Fibroblast of lung (primary cell): ENCODE measurements around the gene STX1A. TPM values are rescaled to one million over a fixed set of nuclear protein-coding genes. Genes with fewer than 3 reads are reported as not detected.

Experiments
- DNase-seq, 2 donors: peaks; one replicate each; pipeline versions ENCODE4 v3.0.0 to v3.0.0-alpha.2; 2010; ENCODE audit warnings: low read depth in 2 of 2
- H2AFZ ChIP-seq: 2 replicates; pipeline ENCODE4 v1.5.1; 2012; ENCODE audit warnings: low read length, control low read depth, inconsistent platforms
- H3K27ac ChIP-seq: 2 replicates; pipeline ENCODE4 v1.5.1; 2011; ENCODE audit warnings: low read length, control low read depth; ENCODE audit not compliant: insufficient read depth
- H3K27me3 ChIP-seq: 2 replicates; pipeline ENCODE4 v1.5.1; 2011; ENCODE audit warnings: mild to moderate bottlenecking, low read length; ENCODE audit not compliant: control insufficient read depth, insufficient read depth
- H3K36me3 ChIP-seq: 2 replicates; pipeline ENCODE4 v1.5.1; 2011; ENCODE audit warnings: low read length; ENCODE audit not compliant: control insufficient read depth, insufficient read depth
- H3K4me1 ChIP-seq: 2 replicates; pipeline ENCODE4 v1.5.1; 2011; ENCODE audit warnings: low read length; ENCODE audit not compliant: control insufficient read depth, insufficient read depth; ENCODE audit errors: extremely low read depth
- H3K4me2 ChIP-seq: 2 replicates; pipeline ENCODE4 v1.5.1; 2011; ENCODE audit warnings: low read length, control low read depth; ENCODE audit not compliant: insufficient read depth; ENCODE audit errors: extremely low read depth
- H3K4me3 ChIP-seq, 4 experiments: fragments of 200-600 bp in 1 of 4; sonication (generic) in 1 of 4; replicated peaks in 1 of 4; 2 replicates each; pipeline ENCODE4 v1.5.1; 2011 to 2016; ENCODE audit warnings: low read length in 4 of 4, low read depth in 3 of 4, mild to moderate bottlenecking in 3 of 4, control low read depth in 2 of 4, inconsistent platforms in 1 of 4, mixed read lengths in 1 of 4; ENCODE audit not compliant: insufficient read depth in 1 of 4; ENCODE audit errors: control extremely low read depth in 1 of 4
- H3K79me2 ChIP-seq: 2 replicates; pipeline ENCODE4 v1.5.1; 2012; ENCODE audit warnings: mild to moderate bottlenecking, low read length, inconsistent platforms; ENCODE audit not compliant: control insufficient read depth, insufficient read depth
- H3K9ac ChIP-seq: 2 replicates; pipeline ENCODE4 v1.5.1; 2011; ENCODE audit warnings: mild to moderate bottlenecking, low read length, control low read depth; ENCODE audit not compliant: insufficient read depth
- H3K9me3 ChIP-seq: 2 replicates; pipeline ENCODE4 v1.5.1; 2012; ENCODE audit warnings: low read depth, low read length; ENCODE audit not compliant: control insufficient read depth, insufficient read depth
- H4K20me1 ChIP-seq: 2 replicates; pipeline ENCODE4 v1.5.1; 2011; ENCODE audit warnings: low read length; ENCODE audit not compliant: control insufficient read depth, insufficient read depth; ENCODE audit errors: extremely low read depth
- EZH2 ChIP-seq: IDR thresholded peaks from 2 replicates; pipeline ENCODE4 v1.5.1; 2012; ENCODE audit warnings: low read length, control low read depth, mild to moderate bottlenecking; ENCODE audit errors: missing control alignments
- polyA minus RNA-seq: library from RNA; depleted of rRNA, polyadenylated mRNA; stranded (reverse); fragments of >200 nt; gene quantifications from 2 replicates; pipeline ENCODE4 v1.2.3, GENCODE V29; 2011; ENCODE audit warnings: low replicate concordance
- polyA plus RNA-seq, 2 donors: library from polyadenylated mRNA; depleted of rRNA in 1 of 2; stranded (reverse) in 1 of 2; unstranded in 1 of 2; fragments of >200 nt; gene quantifications; 2 replicates each; pipeline ENCODE4 v1.2.1, GENCODE V29; 2011 to 2012; ENCODE audit warnings: missing spikeins in 1 of 2
- total RNA-seq: library from RNA; depleted of rRNA; stranded (reverse); fragments of >200 nt; gene quantifications from 2 replicates; pipeline ENCODE4 v1.2.1, GENCODE V29; 2014
- TF ChIP-seq, protein P1 (sequence below), 2 donors: IDR thresholded peaks in 1 of 2; conservative IDR thresholded peaks in 1 of 2; 1 replicate in 1 of 2; 2 replicates in 1 of 2; pipeline ENCODE4 v1.5.1; 2011 to 2012; ENCODE audit warnings: low read length in 2 of 2, control low read depth in 1 of 2, inconsistent platforms in 1 of 2, low read depth in 1 of 2, mild to moderate bottlenecking in 1 of 2

STX1A gene
- total RNA-seq: 4.6 and 8.1 TPM in 2 replicates
- 7.8 and 17.2 TPM in 2 replicates for polyA plus RNA-seq
- 5.9 and 13.2 TPM in 2 replicates for polyA plus RNA-seq (2012)
- 14.9 and 16.3 TPM in 2 replicates for polyA minus RNA-seq

DNA sequence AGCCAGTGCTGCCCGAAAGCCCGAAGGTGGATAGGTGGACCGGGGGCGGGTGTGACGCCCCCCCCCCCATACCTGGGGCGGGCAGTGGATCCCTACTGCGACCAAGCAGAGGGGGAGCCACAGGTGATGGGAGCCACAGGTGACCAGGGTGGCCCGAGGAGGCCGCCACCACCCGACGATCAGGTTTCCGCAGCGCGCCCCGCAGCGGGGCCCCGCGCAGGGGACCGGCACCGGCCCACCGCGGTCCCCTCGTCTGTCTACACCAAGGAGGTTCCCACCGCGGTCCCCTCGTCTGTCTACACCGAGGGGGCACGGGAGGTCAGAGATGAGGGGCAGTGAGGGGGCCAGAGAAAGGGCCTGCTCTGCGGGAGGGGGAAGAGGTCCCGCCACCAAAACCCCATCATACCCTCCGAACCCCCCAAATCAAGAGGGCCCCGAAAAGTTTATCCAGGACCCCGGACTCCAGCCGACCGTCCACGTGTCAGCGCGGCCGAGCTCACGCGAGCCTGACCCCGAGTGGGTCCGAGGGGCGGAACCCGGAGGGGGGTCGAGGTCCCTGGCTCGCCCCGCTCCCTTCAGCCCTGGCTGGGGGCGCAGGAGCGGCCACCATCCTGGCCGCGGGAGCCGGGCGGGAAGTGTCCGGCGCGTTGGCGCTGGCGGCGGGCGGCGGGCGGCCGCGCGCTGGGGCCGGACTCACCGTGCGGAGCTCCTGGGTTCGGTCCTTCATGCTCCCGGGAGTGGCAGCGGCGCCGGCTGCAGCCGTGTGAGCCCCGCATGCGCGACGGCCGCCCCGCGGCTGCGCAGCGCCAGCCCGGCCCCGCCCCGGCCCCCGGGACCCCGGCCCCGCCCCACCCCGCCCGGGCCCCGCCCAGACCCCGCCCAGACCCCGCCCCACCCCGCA, at the start of gene STX1A:
STX1A (minus strand) TSS at position 765 of the 901 bp plus-strand sequence; CDS start at position 727, 38 bp downstream.
- peak; percentile 56 to 61 for DNase-seq
- Histone ChIP-seq H3K36me3 (no peaks in the 10 kb centered on the region), H3K4me3 (peak within 1 kb of the TSS; percentile 71 to 87 (median 80)), H4K20me1 (no peaks in the 10 kb centered on the region), H3K9me3 (no peaks in the 10 kb centered on the region), H3K4me2 (peak within 1 kb of the TSS; percentile 82), H3K27me3 (no peaks in the 10 kb centered on the region), H3K79me2 (peaks cover 38% of the 10 kb centered on the region), H2AFZ (no peak within 1 kb of the TSS), H3K27ac (peak within 1 kb of the TSS; percentile 71), H3K9ac (peak within 1 kb of the TSS; percentile 77), H3K4me1 (peaks cover 28% of the 10 kb centered on the region)
- TF ChIP-seq, protein P1, sequence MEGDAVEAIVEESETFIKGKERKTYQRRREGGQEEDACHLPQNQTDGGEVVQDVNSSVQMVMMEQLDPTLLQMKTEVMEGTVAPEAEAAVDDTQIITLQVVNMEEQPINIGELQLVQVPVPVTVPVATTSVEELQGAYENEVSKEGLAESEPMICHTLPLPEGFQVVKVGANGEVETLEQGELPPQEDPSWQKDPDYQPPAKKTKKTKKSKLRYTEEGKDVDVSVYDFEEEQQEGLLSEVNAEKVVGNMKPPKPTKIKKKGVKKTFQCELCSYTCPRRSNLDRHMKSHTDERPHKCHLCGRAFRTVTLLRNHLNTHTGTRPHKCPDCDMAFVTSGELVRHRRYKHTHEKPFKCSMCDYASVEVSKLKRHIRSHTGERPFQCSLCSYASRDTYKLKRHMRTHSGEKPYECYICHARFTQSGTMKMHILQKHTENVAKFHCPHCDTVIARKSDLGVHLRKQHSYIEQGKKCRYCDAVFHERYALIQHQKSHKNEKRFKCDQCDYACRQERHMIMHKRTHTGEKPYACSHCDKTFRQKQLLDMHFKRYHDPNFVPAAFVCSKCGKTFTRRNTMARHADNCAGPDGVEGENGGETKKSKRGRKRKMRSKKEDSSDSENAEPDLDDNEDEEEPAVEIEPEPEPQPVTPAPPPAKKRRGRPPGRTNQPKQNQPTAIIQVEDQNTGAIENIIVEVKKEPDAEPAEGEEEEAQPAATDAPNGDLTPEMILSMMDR (conservative IDR thresholded peaks at IDR 0.05 in 1 of 2, IDR thresholded peaks at IDR 0.05 in 1 of 2; ENCODE audit: low read depth in 1 of 2, low read length in 2 of 2): no peak
- TF ChIP-seq EZH2: no peak

DNA sequence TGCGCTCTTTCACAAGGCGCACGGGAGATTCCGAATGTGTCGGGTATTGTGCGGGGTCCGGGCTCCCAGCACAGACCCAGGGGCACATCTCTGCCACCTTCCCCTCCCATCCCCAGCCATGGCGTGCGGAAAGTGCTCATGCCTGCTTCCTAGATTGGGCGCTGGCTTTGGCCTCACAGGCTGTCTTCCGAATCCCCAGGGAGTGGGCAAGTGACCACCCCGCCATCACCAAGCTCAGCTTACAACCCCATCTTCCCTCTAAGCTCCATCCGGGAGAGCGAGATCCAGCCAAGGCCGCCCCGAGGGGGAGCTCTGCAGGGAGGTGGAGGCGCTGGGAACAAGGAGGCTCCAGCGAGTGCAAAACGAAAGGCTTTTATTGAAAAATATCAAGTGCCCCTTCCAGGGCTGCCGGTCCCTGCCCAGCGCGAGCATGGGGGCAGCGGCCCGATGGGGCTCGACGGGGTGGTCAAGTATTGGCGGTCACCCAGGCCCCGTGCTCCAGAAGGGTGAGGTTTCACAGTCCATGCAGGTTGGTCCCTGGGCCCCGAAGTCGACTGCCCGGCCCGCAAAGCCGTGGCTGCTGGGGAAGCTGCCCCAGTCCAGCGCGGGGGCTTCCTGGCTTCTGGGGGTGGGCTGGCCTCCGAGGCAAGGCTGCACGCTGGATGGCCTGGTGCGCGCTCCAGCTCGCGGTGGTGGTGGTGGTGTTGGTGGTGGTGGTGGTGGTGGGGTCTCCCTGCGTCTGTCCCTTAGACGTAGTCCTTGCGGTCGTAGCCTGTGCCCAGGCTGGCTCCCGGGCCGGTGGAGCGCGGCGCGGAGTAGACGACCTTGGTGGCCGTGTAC, 49.4 kb upstream of the STX1A start:
- no peak overlapping the region for H3K9ac ChIP-seq
- H3K9me3 ChIP-seq: no peaks in the 10 kb centered on the region
- no peak overlapping the region for H3K4me3 ChIP-seq
- DNase-seq: no peak
- no peaks in the 10 kb centered on the region for H3K4me1 ChIP-seq
- no peaks in the 10 kb centered on the region for H4K20me1 ChIP-seq
- no peak overlapping the region for H3K4me2 ChIP-seq
- no peaks in the 10 kb centered on the region for H3K79me2 ChIP-seq
- no peak for TF ChIP-seq EZH2
- TF ChIP-seq, protein P1 (conservative IDR thresholded peaks at IDR 0.05 in 1 of 2, IDR thresholded peaks at IDR 0.05 in 1 of 2; ENCODE audit: low read depth in 1 of 2, low read length in 2 of 2): no peak
- no peak overlapping the region for H2AFZ ChIP-seq
- no peaks in the 10 kb centered on the region for H3K36me3 ChIP-seq
- no peak overlapping the region for H3K27ac ChIP-seq
- peaks cover 19% of the 10 kb centered on the region for H3K27me3 ChIP-seq
